Stimulated activated CD4-positive, alpha-beta T cell treated with anti-CD3 and anti-CD28 coated beads, Interleukin-12 subunit alpha, Interleukin-12 subunit beta, amount 100 ng/mL, for 4 hours (primary cell): Measurements from ENCODE around the gene NOD2.

ENCODE experiments used
- DNase-seq: peaks from one replicate; pipeline ENCODE4 v3.0.0-alpha.2; 2020

NOD2 gene

GRCh38 chr16:50671644-50672260 lies 21.7 kb upstream of the NOD2 start:
- DNase-seq, result peak; percentile 43

GRCh38 chr16:50673496-50674275 lies 19.7 kb upstream of the NOD2 start:
- DNase-seq, result no peak

GRCh38 chr16:50674831-50675230 lies 18.6 kb upstream of the NOD2 start:
- DNase-seq, result no peak

- no peak for DNase-seq
Measured at GRCh38 chr16:50675686-50676610, 17.5 kb upstream of the NOD2 start.

GRCh38 chr16:50676684-50677225 lies 16.7 kb upstream of the NOD2 start:
- no peak for DNase-seq

- DNase-seq, result no peak
Measured at GRCh38 chr16:50677351-50677750, 16.1 kb upstream of the NOD2 start.

GRCh38 chr16:50678531-50678930 lies 14.9 kb upstream of the NOD2 start:
- no peak for DNase-seq

GRCh38 chr16:50679266-50679665 lies 14.1 kb upstream of the NOD2 start:
- DNase-seq, result no peak

- no peak for DNase-seq
Measured at GRCh38 chr16:50679676-50680555, 13.5 kb upstream of the NOD2 start.

GRCh38 chr16:50680556-50680893 lies 12.9 kb upstream of the NOD2 start:
- DNase-seq, result no peak

GRCh38 chr16:50681021-50681885 lies 12.2 kb upstream of the NOD2 start, which contains the start of gene SNX20:
TSS of gene SNX20 (minus strand) at chr16:50681312. CDS start at chr16:50677526, 3,786 bp downstream.
- DNase-seq, result peak; percentile 48

GRCh38 chr16:50683689-50684374 lies 9.6 kb upstream of the NOD2 start:
- DNase-seq, result no peak

- no peak for DNase-seq
Measured at GRCh38 chr16:50684823-50685461, 8.5 kb upstream of the NOD2 start.

- no peak for DNase-seq
Measured at GRCh38 chr16:50685462-50686063, 7.8 kb upstream of the NOD2 start.

GRCh38 chr16:50688083-50688482 lies 5.3 kb upstream of the NOD2 start:
- no peak for DNase-seq

- no peak for DNase-seq
Measured at GRCh38 chr16:50688867-50689266, 4.5 kb upstream of the NOD2 start.

GRCh38 chr16:50690177-50690576 lies 3.2 kb upstream of the NOD2 start:
- no peak for DNase-seq

- no peak for DNase-seq
Measured at GRCh38 chr16:50692644-50692998, 785 bp upstream of the NOD2 start.

- DNase-seq, result no peak
Measured at GRCh38 chr16:50694206-50694605, 800 bp downstream of the NOD2 start.
